Activated CD4-positive, alpha-beta T cell treated with anti-CD3 and anti-CD28 coated beads for 24 hours (primary cell): ENCODE data around the gene PRR12.

Experiments
- DNase-seq, 2 donors: peaks; one replicate each; pipeline ENCODE4 v3.0.0-alpha.2; 2020; ENCODE audit warnings: low read depth in 2 of 2

PRR12 gene

GRCh38 chr19:49641688-49642491, 50.9 kb downstream of the PRR12 start, which contains the start of gene SCAF1:
TSS of gene SCAF1 (plus strand) at chr19:49642209. CDS start at chr19:49645027, 2,818 bp downstream.
- peak; percentile 98 for DNase-seq

- DNase-seq = no peak
Observed at GRCh38 chr19:49642492-49643035, 51.6 kb downstream of the PRR12 start.

GRCh38 chr19:49643466-49643865, 52.5 kb downstream of the PRR12 start:
- DNase-seq = no peak

- DNase-seq = no peak
Observed at GRCh38 chr19:49645592-49645991, 54.6 kb downstream of the PRR12 start.

- no peak for DNase-seq
Observed at GRCh38 chr19:49645995-49646394, 55.0 kb downstream of the PRR12 start.

- DNase-seq = no peak
Observed at GRCh38 chr19:49646586-49646985, 55.6 kb downstream of the PRR12 start.

GRCh38 chr19:49651029-49651819, 60.2 kb downstream of the PRR12 start:
- DNase-seq = no peak

- no peak for DNase-seq
Observed at GRCh38 chr19:49651820-49652550, 61.0 kb downstream of the PRR12 start.

GRCh38 chr19:49652551-49653465, 61.8 kb downstream of the PRR12 start:
- DNase-seq = no peak

GRCh38 chr19:49653466-49653806, 62.5 kb downstream of the PRR12 start:
- no peak for DNase-seq

- DNase-seq = no peak
Observed at GRCh38 chr19:49654581-49654980, 63.6 kb downstream of the PRR12 start.

- DNase-seq = no peak
Observed at GRCh38 chr19:49655570-49656455, 64.8 kb downstream of the PRR12 start.

- no peak for DNase-seq
Observed at GRCh38 chr19:49656456-49657109, 65.6 kb downstream of the PRR12 start.

GRCh38 chr19:49657493-49658138, 66.6 kb downstream of the PRR12 start:
- no peak for DNase-seq

- no peak for DNase-seq
Observed at GRCh38 chr19:49658139-49658517, 67.1 kb downstream of the PRR12 start.

GRCh38 chr19:49658566-49659442, 67.8 kb downstream of the PRR12 start:
- DNase-seq = no peak

GRCh38 chr19:49660338-49660961, 69.5 kb downstream of the PRR12 start:
- DNase-seq = no peak
